Activated T-helper 1 cell treated with anti-CD3 and anti-CD28 coated beads, Interleukin-2, amount 50 U/mL, for 16 hours (primary cell): ENCODE measurements around the gene GM2A.

Source experiments
- DNase-seq, 2 donors: peaks; one replicate each; pipeline ENCODE4 v3.0.0-alpha.2; 2020; ENCODE audit warnings: low read depth in 1 of 2, low spot score in 1 of 2

Gene GM2A

DNA sequence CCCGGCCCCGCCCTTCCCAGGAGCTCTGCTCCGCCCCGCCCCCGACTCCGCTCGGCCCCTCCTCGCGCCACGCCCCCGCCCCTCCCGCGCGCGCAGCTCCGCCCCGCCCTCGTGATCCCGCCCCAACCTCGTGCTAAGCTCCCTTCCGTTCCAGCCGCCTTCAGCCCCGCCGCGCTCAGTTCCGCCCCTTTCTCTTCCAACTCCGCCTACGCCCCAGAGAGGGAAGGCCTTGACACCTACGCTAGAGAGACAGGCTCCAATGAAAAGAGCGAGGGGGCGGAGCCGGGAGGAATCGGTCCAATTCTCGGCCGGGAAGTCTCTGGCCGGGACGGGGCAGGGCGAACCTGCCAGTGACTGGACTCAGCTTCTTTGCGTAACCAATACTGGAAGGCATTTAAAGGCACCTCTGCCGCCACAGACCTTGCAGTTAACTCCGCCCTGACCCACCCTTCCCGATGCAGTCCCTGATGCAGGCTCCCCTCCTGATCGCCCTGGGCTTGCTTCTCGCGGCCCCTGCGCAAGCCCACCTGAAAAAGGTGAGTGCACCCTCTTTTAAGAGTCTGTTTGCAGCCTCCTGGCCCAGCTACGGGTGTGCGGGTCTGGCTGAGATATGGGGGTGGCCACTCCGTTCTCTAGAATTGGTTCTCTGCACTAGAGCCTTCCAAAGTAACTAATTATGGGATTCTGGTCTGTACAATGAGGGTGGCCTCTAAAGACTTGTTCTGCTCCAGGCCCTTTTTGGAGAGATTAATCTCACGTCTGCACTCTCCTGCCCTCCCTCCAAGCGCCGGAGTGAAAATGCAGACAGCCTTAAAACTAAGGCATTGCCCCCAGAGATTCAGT is at the start of gene GM2A:
GM2A (plus strand) TSS at position 424 of the 843 bp plus-strand sequence; CDS start at position 456, 32 bp downstream.
- DNase-seq: peak; percentile 95 to 97

DNA sequence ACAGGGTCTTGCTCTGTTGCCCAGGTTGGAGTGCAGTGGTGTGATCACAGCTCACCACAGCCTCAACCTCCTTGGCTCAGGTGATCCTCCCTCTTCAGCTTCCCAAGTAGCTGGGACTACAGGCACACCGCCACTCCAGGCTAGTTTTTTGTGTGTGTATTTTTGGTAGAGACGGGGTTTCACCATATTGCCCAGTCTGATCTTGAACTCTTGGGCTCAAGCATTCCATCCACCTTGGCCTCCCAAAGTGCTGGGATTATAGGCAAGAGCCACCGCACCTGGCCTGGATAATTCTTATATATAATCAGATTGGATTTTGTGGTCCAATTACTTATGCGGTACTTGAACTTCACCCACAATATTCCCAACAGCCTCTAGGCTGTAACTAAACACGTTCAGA is 48.9 kb upstream of the GM2A start:
- no peak for DNase-seq

GRCh38 chr5:151205411-151205810 is 47.6 kb upstream of the GM2A start:
- DNase-seq: no peak

DNA sequence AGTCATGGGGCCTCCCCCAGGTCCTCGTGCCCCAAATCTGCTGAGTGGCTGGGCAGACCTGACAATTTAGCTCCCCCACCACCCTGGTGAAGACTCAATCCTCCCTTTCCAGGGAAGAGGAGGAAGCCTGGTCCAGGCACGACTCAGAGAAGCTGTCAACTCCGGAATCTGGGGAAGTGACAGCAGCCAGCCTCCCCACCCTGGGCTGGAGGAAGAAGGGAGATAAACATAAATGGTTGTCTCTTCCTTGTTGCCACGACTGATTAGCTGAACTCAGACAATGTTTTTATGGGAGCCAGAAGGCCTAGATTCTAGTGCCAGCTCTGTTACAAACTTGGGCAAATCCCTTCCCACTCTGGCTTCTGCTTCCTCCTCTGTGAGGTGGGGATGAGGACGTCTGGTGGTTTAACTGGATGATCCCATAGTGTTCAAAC is 44.5 kb upstream of the GM2A start:
- DNase-seq: no peak

DNA sequence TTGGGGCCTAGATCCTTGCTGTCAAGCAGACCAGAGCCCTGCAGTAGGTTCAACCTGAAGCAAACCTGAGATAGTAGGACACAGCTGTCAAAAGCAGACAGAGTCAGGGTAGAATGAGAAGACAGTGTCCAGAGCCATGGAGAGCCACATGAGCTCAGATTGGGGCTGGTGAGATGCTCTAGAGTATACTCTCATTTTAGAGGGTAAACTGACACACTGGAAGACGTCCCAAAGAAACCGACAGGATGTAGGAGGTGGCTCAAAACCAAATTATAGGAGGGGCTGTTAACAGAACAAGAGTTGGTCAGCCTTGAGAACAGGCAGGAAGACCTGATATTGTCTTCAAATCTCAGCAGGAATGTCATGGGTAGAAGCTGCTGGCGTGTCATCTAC is 40.6 kb upstream of the GM2A start:
- DNase-seq: no peak

- DNase-seq: peak; percentile 68 to 73
These were observed 39.0 kb upstream of the GM2A start for GRCh38 chr5:151213803-151214613.

DNA sequence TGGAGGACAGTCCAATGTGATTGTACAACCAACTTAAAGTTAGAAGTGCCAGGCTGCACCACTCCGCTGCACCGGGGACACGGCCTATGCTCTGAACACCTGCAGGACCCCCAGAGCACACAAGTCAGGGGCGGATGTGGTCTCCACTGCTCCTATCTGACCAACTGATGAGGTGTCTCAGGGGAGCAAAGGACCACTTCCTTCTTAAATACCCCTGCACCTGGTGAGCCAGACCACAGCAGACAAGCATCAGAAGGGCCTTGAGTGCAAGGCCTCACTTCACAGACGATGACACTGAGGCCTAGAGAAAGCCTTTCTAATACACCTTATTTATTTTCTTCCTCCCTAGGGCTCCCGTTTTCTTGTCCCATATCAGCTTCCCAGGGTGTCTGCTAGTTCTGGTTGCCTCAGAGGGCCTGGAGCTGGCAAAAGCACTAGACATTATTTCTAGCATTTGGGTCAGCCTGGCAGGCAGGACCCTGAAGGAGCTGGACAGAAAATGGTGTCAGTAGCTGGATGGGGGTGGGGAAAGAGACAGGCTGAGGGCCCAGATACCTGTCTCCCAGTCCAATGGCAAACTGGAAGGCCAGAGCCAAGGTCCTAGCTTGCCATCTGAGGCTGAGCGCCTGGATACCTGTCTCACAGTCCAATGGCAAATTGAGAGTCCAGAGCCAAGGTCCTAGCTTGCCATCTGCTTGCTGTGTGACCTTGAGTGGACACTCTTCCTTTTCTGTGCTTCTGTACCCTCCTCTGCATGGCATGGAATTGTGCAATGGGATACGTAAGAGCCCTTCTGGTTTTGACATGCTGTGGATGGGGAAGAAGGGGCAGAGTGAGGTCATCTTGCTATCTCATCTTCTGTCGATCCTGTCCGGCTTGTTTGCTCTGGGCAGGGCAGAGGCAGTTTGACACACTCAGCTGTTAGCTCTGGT is 38.1 kb upstream of the GM2A start:
- no peak for DNase-seq

- DNase-seq: no peak
These were observed 37.5 kb upstream of the GM2A start for GRCh38 chr5:151215546-151215880.

- no peak for DNase-seq
These were observed 36.2 kb upstream of the GM2A start for GRCh38 chr5:151216781-151217180.

DNA sequence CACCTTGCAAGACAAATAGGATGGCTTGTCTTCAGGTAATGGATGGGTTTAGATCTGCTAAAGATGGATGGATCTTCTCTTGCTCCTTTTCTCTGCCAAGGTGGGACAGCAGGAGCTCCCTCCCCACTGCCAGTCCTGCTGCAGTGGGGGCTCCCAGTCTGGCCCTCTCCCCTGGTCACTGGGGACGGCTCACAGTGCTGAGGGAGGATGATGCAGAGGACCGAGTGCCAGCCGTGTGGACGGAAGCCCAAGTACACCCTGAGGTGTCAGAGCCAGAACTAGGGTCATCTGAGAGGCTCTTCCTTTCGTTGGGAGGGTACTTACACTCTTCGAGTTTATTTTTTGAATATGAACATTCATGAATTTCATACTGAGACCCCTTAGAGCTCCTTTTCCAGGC is 34.8 kb upstream of the GM2A start:
- DNase-seq: no peak

DNA sequence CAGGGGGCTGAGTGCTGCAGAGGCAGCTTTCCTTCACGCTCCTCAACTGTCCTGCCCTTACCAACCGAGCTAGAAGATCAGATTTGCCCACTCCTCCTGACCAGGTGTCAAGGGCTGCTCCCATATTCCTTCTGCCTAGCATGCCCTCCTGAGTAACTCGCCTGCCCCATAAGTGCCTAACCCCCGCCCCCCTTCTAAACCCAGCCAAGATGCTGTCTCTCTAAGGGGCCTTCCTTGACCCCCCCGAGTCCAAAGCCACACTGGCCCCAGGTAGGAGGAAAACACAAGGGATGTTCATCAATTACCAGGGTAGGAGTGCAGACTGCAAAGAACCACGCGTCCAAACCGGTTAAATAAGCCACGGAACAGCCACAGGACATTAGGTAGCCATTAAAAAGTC is 33.8 kb upstream of the GM2A start:
- no peak for DNase-seq

- DNase-seq: no peak
These were observed 33.2 kb upstream of the GM2A start for GRCh38 chr5:151219789-151220188.

GRCh38 chr5:151221574-151221973 is 31.4 kb upstream of the GM2A start:
- no peak for DNase-seq

DNA sequence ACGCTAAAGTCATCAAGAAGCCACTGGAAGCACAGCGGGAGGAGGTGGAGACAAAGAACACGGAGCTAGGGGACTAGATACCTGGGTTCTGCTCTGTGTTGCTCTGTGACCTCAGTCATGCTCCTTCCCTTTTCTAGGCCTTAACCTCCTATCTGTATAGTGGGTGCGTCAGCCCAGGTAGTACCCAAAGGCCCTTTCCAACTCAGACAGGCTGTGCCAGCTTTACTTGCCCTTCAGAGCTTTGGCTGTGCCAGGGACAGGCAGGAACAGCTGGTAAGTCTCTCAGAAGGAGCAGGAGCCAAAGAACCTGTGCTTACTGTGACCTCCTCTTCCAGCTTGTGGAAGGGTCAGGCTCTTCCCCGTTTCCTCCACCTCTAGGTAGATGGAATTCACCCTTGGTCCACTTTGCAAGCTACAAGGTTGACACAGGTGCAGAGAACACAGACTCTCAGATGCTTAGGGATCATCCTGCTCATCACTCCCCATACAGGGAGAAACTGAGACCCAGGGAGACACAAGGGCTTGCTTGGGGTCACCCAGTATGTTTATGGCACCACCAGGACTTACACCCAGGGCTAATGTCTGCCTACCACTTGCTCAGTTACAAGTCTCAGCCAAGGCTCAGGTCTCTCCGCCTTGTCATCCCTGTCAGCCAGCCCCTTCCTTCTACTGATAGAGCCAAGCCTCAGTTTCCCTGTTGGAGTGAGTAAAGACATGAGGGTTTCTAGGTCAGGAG is 30.8 kb upstream of the GM2A start:
- DNase-seq: no peak

DNA sequence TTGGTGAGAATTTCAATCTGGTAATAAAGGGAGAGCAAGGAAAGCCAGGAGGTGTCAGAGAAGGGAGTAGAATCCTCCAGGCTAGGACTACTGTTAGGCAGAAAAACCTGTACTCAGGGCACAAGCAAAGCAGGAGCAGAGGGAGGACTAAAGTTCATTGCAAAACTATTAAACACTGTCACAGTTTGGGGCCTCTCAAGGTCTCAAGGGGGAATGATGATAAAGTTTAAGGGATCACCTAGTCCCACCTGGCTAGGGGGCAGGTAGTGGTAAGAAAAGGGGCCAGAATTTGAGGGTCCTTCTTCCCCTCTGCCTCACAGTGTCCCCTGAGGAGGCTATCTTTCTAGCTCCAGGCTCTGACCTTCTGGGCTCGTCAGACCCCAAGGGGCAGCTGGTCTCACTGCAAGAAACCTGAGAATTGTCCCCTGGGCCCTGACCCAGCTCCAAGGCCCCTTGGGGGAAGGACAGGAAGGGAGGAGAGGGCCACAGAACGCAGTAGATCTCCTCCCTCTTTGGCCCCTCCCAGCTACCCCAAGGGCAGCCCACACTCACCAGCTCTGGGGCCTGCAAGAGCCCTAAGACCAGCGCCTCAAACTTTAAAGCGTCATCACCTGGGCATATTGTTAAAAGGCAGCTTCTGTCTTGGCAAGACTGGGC is 30.1 kb upstream of the GM2A start:
- peak in 1 of 2 donors; percentile 17 for DNase-seq

DNA sequence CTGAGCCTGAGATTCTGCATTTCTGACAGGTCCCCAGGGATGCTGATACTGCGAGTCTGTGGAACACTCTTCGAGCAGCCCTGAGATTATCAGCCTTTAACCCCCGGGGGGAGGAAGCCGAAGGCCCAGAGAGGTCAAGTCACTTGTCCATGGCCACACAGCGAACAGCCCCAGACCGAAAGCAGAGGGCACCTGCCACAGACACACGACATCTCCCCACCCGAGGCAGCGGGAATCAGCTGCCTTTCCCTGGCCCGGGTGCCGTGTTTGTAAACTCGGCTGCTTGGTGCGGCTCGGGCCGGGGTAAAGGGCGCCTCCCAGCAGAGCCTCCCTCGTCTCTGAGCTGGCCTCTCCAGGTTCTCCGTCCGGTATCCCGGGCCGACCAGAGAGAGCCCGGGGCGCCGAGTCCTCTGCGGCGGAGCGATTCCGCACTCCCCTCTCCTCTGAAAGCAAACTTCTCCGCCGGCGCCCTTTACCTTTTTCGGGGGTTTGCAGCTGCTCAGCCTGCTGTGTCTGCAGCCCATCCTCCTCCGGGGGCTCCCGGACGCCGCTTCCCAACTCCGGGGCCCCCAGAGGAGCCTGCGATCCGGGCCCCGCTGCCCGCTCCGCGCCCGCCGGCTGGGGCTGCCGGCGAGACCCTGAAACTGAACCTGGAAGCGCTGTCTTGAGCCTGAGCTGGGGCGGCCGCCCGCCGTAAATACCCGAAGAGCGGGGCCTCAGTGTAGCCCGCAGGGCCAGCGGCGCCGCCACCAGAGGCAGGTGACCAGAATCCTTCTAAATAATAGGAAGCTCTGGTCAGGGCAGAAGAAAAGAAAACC is 29.3 kb upstream of the GM2A start, which contains the start of gene CCDC69:
CCDC69 (minus strand) TSS at position 646 of the 818 bp plus-strand sequence; CDS start at position 524, 122 bp downstream.
- peak; percentile 17 to 42 for DNase-seq

DNA sequence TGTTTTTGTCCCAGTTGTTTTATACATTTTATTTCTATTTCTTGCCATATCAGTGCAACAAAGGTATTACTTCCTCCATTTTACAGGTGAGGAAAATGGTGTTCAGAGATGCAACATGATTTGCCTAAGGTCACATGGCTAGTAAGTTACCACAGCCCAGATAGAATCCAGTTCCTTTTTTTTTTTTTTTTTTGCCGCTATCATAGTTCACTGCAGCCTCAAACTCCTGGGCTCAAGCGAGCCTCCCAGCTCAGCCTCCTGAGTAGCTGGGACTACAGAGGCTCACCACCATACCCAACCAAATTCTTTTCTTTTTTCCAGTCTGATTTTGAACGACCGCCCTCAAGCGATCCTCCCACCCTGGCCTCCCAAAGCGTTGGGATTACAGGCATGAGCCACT is 28.6 kb upstream of the GM2A start:
- DNase-seq: no peak

DNA sequence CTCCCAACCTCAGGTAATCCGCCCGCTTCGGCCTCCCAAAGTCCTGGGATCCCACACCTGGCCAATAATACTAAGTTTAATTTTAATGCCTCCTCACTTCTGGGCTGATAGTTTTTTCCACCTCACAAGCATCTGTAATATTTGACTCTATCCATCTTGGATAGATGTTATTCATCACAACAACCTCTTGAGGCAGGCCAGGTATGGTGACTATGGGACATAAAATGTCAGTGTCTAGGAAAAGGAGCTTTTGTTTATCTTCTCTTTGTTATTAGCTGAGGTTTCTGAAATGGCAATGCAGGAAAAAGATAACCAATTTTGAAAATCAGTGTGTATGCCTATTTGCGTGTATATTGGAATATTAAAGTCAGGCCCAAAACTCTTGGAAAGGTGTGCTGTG is 27.9 kb upstream of the GM2A start:
- DNase-seq: no peak

GRCh38 chr5:151225475-151225874 is 27.5 kb upstream of the GM2A start:
- DNase-seq: no peak
